PC-3 (cell line): ENCODE measurements around the gene RAET1E. TPM values are rescaled to one million over a fixed set of nuclear protein-coding genes. Genes with fewer than 3 reads are reported as not detected.

Experiments used
- ATAC-seq: fragments of 200-7000 bp; cut with Tn5 transposase; 2 replicates; pipeline ENCODE4 v1.9.1; 2020; ENCODE audit warnings: mild to moderate bottlenecking, moderate library complexity
- BruUV-seq: library from RNA; stranded (reverse); fragments of 400-500 nt; replicated peaks from 2 replicates; lab custom pipeline; 2021; lab: Mats Ljungman, UMichigan
- CTCF ChIA-PET: fragments of 300-600 bp; sonication (Branson Sonifier 250); formaldehyde crosslinking; loops from one replicate; lab custom pipeline; 2022; ENCODE audit warnings: antibody characterized with exemption; lab: Charles Lee
- POLR2A ChIA-PET: fragments of 300-600 bp; sonication (Branson Sonifier 250); formaldehyde crosslinking; loops from one replicate; lab custom pipeline; 2022; ENCODE audit warnings: antibody characterized with exemption; ENCODE audit not compliant: unreplicated experiment; lab: Charles Lee
- DNase-seq: peaks from one replicate; pipeline ENCODE4 v3.0.0-alpha.2; 2015
- H2AFZ ChIP-seq: fragments of 300-600 bp; sonication (generic); 2 replicates; pipeline ENCODE4 v1.6.0; 2016; ENCODE audit warnings: antibody characterized with exemption, low read length
- H3F3A ChIP-seq: fragments of 300-600 bp; sonication (generic); one replicate; pipeline ENCODE4 v1.6.0; 2017; ENCODE audit warnings: antibody characterized with exemption, low read length, control low read depth, mild to moderate bottlenecking; ENCODE audit not compliant: unreplicated experiment
- H3K27ac ChIP-seq: fragments of 300-600 bp; sonication (generic); 2 replicates; pipeline ENCODE4 v1.5.1; 2016; ENCODE audit warnings: mild to moderate bottlenecking, low read length
- H3K27me3 ChIP-seq: fragments of 300-600 bp; sonication (generic); 2 replicates; pipeline ENCODE4 v1.6.1; 2016; ENCODE audit warnings: low read length, mixed read lengths
- H3K36me3 ChIP-seq: fragments of 300-600 bp; sonication (generic); 2 replicates; pipeline ENCODE4 v1.6.1; 2016; ENCODE audit warnings: low read depth, mixed run types, low read length, mixed read lengths
- H3K4me1 ChIP-seq: fragments of 300-600 bp; sonication (generic); 2 replicates; pipeline ENCODE4 v1.5.1; 2016; ENCODE audit warnings: low read length; ENCODE audit not compliant: insufficient read depth
- H3K4me2 ChIP-seq: fragments of 300-600 bp; sonication (generic); 2 replicates; pipeline ENCODE4 v1.6.0; 2016; ENCODE audit warnings: low read length
- H3K4me3 ChIP-seq: fragments of 300-600 bp; sonication (generic); 2 replicates; pipeline ENCODE4 v1.5.1; 2016; ENCODE audit warnings: mild to moderate bottlenecking, low read length, mixed read lengths
- H3K79me2 ChIP-seq: fragments of 300-600 bp; sonication (generic); 2 replicates; pipeline ENCODE4 v1.6.1; 2017; ENCODE audit warnings: low read length, mixed read lengths
- H3K9ac ChIP-seq: fragments of 300-600 bp; sonication (generic); 2 replicates; pipeline ENCODE4 v1.6.0; 2016; ENCODE audit warnings: mild to moderate bottlenecking, low read length
- H3K9me2 ChIP-seq: fragments of 300-600 bp; sonication (generic); replicated peaks from 2 replicates; pipeline ENCODE4 v1.6.1; 2016; ENCODE audit warnings: mixed run types, low read length, mixed read lengths
- H3K9me3 ChIP-seq: fragments of 300-600 bp; sonication (generic); 2 replicates; pipeline ENCODE4 v1.6.1; 2016; ENCODE audit warnings: low read length, mixed read lengths
- H4K20me1 ChIP-seq: fragments of 300-600 bp; sonication (generic); 2 replicates; pipeline ENCODE4 v1.6.1; 2016; ENCODE audit warnings: low read length, mixed read lengths
- EZH2 ChIP-seq: fragments of 300-600 bp; sonication (generic); IDR thresholded peaks from one replicate; pipeline ENCODE4 v1.6.1; 2017; ENCODE audit warnings: antibody characterized with exemption, mild to moderate bottlenecking, low read length; ENCODE audit not compliant: unreplicated experiment
- EZH2phosphoT487 ChIP-seq: fragments of 300-600 bp; sonication (generic); IDR thresholded peaks from 2 replicates; pipeline ENCODE4 v1.6.1; 2018; ENCODE audit warnings: mild to moderate bottlenecking, antibody characterized with exemption, low read length, borderline replicate concordance
- intact Hi-C: fragments of 100-400 bp; cut with micrococcal nuclease; formaldehyde crosslinking; loops from 2 replicates; pipeline ENCODE4 v1.9.0; 2023
- total RNA-seq: library from RNA; depleted of rRNA; stranded (reverse); fragments of >200 nt; gene quantifications from 2 replicates; pipeline ENCODE4 v1.2.3, GENCODE V29; 2014
- TF ChIP-seq, protein P1 (sequence below): fragments of 300-600 bp; sonication (generic); conservative IDR thresholded peaks from 2 replicates; pipeline ENCODE4 v1.5.1; 2017; ENCODE audit warnings: antibody characterized with exemption, low read depth, mild to moderate bottlenecking, low read length

RAET1E gene
- total RNA-seq, 1 experiment from 2014 or later, result 0.40 TPM

GRCh38 chr6:149917679-149918078 lies 19.8 kb upstream of the RAET1E start:
- no peaks in the 10 kb centered on the region for H3K36me3 ChIP-seq
- intact Hi-C loops, result no loop called here
- no peaks in the 10 kb centered on the region for H3K4me1 ChIP-seq
- no peak overlapping the region for H3K27ac ChIP-seq
- H3K4me2 ChIP-seq, result no peak overlapping the region
- H3K9me2 ChIP-seq, result no peaks in the 10 kb centered on the region
- H4K20me1 ChIP-seq, result no peaks in the 10 kb centered on the region
- no peak overlapping the region for H2AFZ ChIP-seq
- no TSS peak for BruUV-seq
- POLR2A ChIA-PET, result no interaction called here
- no peaks in the 10 kb centered on the region for H3F3A ChIP-seq
- no peak for DNase-seq
- no peak overlapping the region for H3K9ac ChIP-seq
- H3K4me3 ChIP-seq, result no peak overlapping the region
- CTCF ChIA-PET, result no interaction called here
- no peak for ATAC-seq
- TF ChIP-seq, protein P1, sequence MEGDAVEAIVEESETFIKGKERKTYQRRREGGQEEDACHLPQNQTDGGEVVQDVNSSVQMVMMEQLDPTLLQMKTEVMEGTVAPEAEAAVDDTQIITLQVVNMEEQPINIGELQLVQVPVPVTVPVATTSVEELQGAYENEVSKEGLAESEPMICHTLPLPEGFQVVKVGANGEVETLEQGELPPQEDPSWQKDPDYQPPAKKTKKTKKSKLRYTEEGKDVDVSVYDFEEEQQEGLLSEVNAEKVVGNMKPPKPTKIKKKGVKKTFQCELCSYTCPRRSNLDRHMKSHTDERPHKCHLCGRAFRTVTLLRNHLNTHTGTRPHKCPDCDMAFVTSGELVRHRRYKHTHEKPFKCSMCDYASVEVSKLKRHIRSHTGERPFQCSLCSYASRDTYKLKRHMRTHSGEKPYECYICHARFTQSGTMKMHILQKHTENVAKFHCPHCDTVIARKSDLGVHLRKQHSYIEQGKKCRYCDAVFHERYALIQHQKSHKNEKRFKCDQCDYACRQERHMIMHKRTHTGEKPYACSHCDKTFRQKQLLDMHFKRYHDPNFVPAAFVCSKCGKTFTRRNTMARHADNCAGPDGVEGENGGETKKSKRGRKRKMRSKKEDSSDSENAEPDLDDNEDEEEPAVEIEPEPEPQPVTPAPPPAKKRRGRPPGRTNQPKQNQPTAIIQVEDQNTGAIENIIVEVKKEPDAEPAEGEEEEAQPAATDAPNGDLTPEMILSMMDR, result no peak
- no peak for TF ChIP-seq EZH2
- no peak for TF ChIP-seq EZH2phosphoT487
- H3K9me3 ChIP-seq, result no peaks in the 10 kb centered on the region
- no peaks in the 10 kb centered on the region for H3K27me3 ChIP-seq
- no peaks in the 10 kb centered on the region for H3K79me2 ChIP-seq

GRCh38 chr6:149915970-149916865 lies 18.3 kb upstream of the RAET1E start:
- no peak overlapping the region for H3K4me2 ChIP-seq
- H3F3A ChIP-seq, result no peaks in the 10 kb centered on the region
- POLR2A ChIA-PET, result no interaction called here
- BruUV-seq, result no TSS peak
- H3K36me3 ChIP-seq, result no peaks in the 10 kb centered on the region
- no peak overlapping the region for H3K9ac ChIP-seq
- TF ChIP-seq EZH2 (no peak), EZH2phosphoT487 (no peak)
- TF ChIP-seq, protein P1, result no peak
- intact Hi-C loops, result no loop called here
- H4K20me1 ChIP-seq, result no peaks in the 10 kb centered on the region
- no peaks in the 10 kb centered on the region for H3K9me3 ChIP-seq
- CTCF ChIA-PET, result no interaction called here
- H3K9me2 ChIP-seq, result no peaks in the 10 kb centered on the region
- no peak overlapping the region for H3K4me3 ChIP-seq
- H3K27ac ChIP-seq, result no peak overlapping the region
- H3K79me2 ChIP-seq, result no peaks in the 10 kb centered on the region
- no peaks in the 10 kb centered on the region for H3K4me1 ChIP-seq
- H3K27me3 ChIP-seq, result no peaks in the 10 kb centered on the region
- DNase-seq (no peak), ATAC-seq (no peak)
- H2AFZ ChIP-seq, result no peak overlapping the region
